GM13976 (cell line): ENCODE measurements around the gene ANKS6.

Experiments used
- DNase-seq: peaks from one replicate; pipeline ENCODE4 v3.0.0; 2012; ENCODE audit warnings: low spot score
- CTCF ChIP-seq: IDR thresholded peaks from 2 replicates; pipeline ENCODE4 v1.5.1; 2012; ENCODE audit warnings: borderline replicate concordance, mild to moderate bottlenecking; ENCODE audit not compliant: insufficient read depth; ENCODE audit errors: extremely low read depth, missing control alignments, control extremely low read depth
- in situ Hi-C: fragments of 300-500 bp; cut with MboI; formaldehyde crosslinking; loops from one replicate; pipeline ENCODE4 v1.12.0; 2022; ENCODE audit warnings: low sequenced_read_pairs, mixed read lengths, inconsistent platforms; ENCODE audit not compliant: unreplicated experiment

The ANKS6 gene

GRCh38 chr9:98743329-98743728 is 53.0 kb downstream of the ANKS6 start:
- no peak for TF ChIP-seq CTCF

GRCh38 chr9:98742325-98743280 is 53.8 kb downstream of the ANKS6 start:
- in situ Hi-C loops = no loop called here
- DNase-seq = no peak
- no peak for TF ChIP-seq CTCF

More at GRCh38 chr9:98743329-98743728, 53.0 kb downstream of the ANKS6 start:
- in situ Hi-C loops = no loop called here
- no peak for DNase-seq

GRCh38 chr9:98740226-98740881 is 56.0 kb downstream of the ANKS6 start:
- no peak for TF ChIP-seq CTCF
- in situ Hi-C loops = no loop called here
- DNase-seq = no peak

GRCh38 chr9:98738741-98739140 is 57.6 kb downstream of the ANKS6 start:
- TF ChIP-seq CTCF = no peak
- in situ Hi-C loops = no loop called here
- DNase-seq = no peak

- no peak for DNase-seq
- TF ChIP-seq CTCF = no peak
- in situ Hi-C loops = no loop called here
These were observed 60.1 kb downstream of the ANKS6 start for GRCh38 chr9:98736226-98736625.

GRCh38 chr9:98732801-98733200 is 63.6 kb downstream of the ANKS6 start:
- TF ChIP-seq CTCF = no peak
- DNase-seq = no peak
- in situ Hi-C loops = no loop called here
